CD4-positive, alpha-beta T cell (primary cell): ENCODE data around the gene MYH10. TPM values are rescaled to one million over a fixed set of nuclear protein-coding genes. Genes with fewer than 3 reads are reported as not detected.

Experiments used
- ATAC-seq: fragments of 200-7000 bp; cut with Tn5 transposase; one replicate; pipeline ENCODE4 v1.10.0; 2022; ENCODE audit warnings: mild to moderate bottlenecking; ENCODE audit not compliant: poor library complexity
- CTCF ChIA-PET: fragments of 350-600 bp; sonication (Branson Sonifier 250); formaldehyde crosslinking; loops from one replicate; lab custom pipeline; 2021; ENCODE audit warnings: antibody characterized with exemption, inconsistent platforms; lab: Charles Lee
- POLR2A ChIA-PET: fragments of 350-600 bp; sonication (Branson Sonifier 250); formaldehyde crosslinking; loops from one replicate; lab custom pipeline; 2021; ENCODE audit warnings: antibody characterized with exemption, inconsistent platforms; lab: Charles Lee
- DNase-seq, 14 experiments: peaks; one replicate each; pipeline ENCODE4 v3.0.0-alpha.2; 2013 to 2020; ENCODE audit warnings: mixed read lengths in 2 of 14
- H3K27ac ChIP-seq, 2 donors: one replicate each; pipeline versions ENCODE4 v1.5.1 to v1.7.0; 2013; ENCODE audit warnings: low read length in 2 of 2, low read depth in 1 of 2, mild to moderate bottlenecking in 1 of 2
- H3K27me3 ChIP-seq, 2 experiments: 1 replicate in 1 of 2; 2 replicates in 1 of 2; pipeline versions ENCODE4 v1.6.1 to v1.7.0; 2013; ENCODE audit warnings: low read length in 2 of 2, control low read depth in 1 of 2, mild to moderate bottlenecking in 1 of 2, moderate library complexity in 1 of 2; ENCODE audit not compliant: insufficient read depth in 2 of 2, control insufficient read depth in 1 of 2
- H3K36me3 ChIP-seq: one replicate; pipeline ENCODE4 v1.6.1; 2013; ENCODE audit warnings: low read length, control low read depth; ENCODE audit not compliant: insufficient read depth
- H3K4me1 ChIP-seq: one replicate; pipeline ENCODE4 v1.6.1; 2013; ENCODE audit warnings: low read length, control low read depth; ENCODE audit not compliant: insufficient read depth
- H3K4me3 ChIP-seq: one replicate; pipeline ENCODE4 v1.5.1; 2013; ENCODE audit warnings: mild to moderate bottlenecking, low read length, moderate library complexity
- H3K9me3 ChIP-seq, 2 experiments: 1 replicate in 1 of 2; 2 replicates in 1 of 2; pipeline versions ENCODE4 v1.6.1 to v1.7.0; 2013; ENCODE audit warnings: low read length in 2 of 2, mild to moderate bottlenecking in 2 of 2, control low read depth in 1 of 2, moderate library complexity in 1 of 2; ENCODE audit not compliant: control insufficient read depth in 1 of 2, insufficient read depth in 1 of 2
- H3K27ac Mint-ChIP-seq: one replicate; pipeline ENCODE4 v1.8.0; 2020; ENCODE audit warnings: mixed read lengths
- H3K27me3 Mint-ChIP-seq: one replicate; pipeline ENCODE4 v1.8.0; 2021; ENCODE audit warnings: mixed read lengths
- H3K36me3 Mint-ChIP-seq: one replicate; pipeline ENCODE4 v1.8.0; 2021; ENCODE audit warnings: low read depth, mixed read lengths
- H3K4me1 Mint-ChIP-seq: one replicate; pipeline ENCODE4 v1.8.0; 2021; ENCODE audit warnings: low read depth, mixed read lengths
- H3K4me3 Mint-ChIP-seq: one replicate; pipeline ENCODE4 v1.8.0; 2020; ENCODE audit warnings: mild to moderate bottlenecking, mixed read lengths
- H3K9me3 Mint-ChIP-seq: one replicate; pipeline ENCODE4 v1.8.0; 2020; ENCODE audit warnings: mixed read lengths
- CTCF ChIP-seq: fragments of 200-600 bp; IDR thresholded peaks from one replicate; pipeline ENCODE4 v1.8.0; 2022; ENCODE audit warnings: antibody characterized with exemption, mild to moderate bottlenecking
- intact Hi-C, 2 experiments: fragments of 100-400 bp; cut with DNase I in 1 of 2; cut with micrococcal nuclease in 1 of 2; formaldehyde crosslinking; loops; one replicate each; pipeline versions ENCODE4 v1.15.1 to v1.9.0; 2023 to 2025; cut with DNase I, micrococcal nuclease
- total RNA-seq, 174 experiments: library from RNA in 2 of 174; stranded (reverse) in 2 of 174; gene quantifications; one replicate each; pipeline ENCODE4 v1.2.3 and lab custom pipeline; 2021 to 2026

Gene MYH10
- total RNA-seq, 2 experiments from 2014 or later = 1.5 to 1.9 TPM

GRCh38 chr17:8599351-8600011, 31.0 kb downstream of the MYH10 start:
- intact Hi-C loops = no loop called here
- Mint-ChIP-seq H3K4me3 (no peak overlapping the region), H3K27me3 (no peaks in the 10 kb centered on the region), H3K36me3 (no peaks in the 10 kb centered on the region), H3K27ac (no peak overlapping the region), H3K4me1 (no peaks in the 10 kb centered on the region), H3K9me3 (no peaks in the 10 kb centered on the region)
- TF ChIP-seq CTCF = no peak
- ChIA-PET CTCF (interaction anchor here (0.6 kb wide), 1 partner anchor 91 kb away, joined by 3 read pairs; no protein-coding TSS in a partner anchor), POLR2A (no interaction called here)
- Histone ChIP-seq H3K27me3 (no peaks in the 10 kb centered on the region), H3K9me3 (no peaks in the 10 kb centered on the region), H3K27ac (no peak overlapping the region), H3K36me3 (no peaks in the 10 kb centered on the region), H3K4me3 (no peak overlapping the region), H3K4me1 (no peaks in the 10 kb centered on the region)
- DNase-seq (no peak), ATAC-seq (no peak)

- H3K36me3 ChIP-seq = no peaks in the 10 kb centered on the region
- POLR2A ChIA-PET = no interaction called here
- no peaks in the 10 kb centered on the region for H3K9me3 ChIP-seq
- Mint-ChIP-seq H3K36me3 (no peaks in the 10 kb centered on the region), H3K4me3 (no peak overlapping the region), H3K27me3 (no peaks in the 10 kb centered on the region), H3K4me1 (no peaks in the 10 kb centered on the region), H3K9me3 (no peaks in the 10 kb centered on the region), H3K27ac (no peak overlapping the region)
- CTCF ChIA-PET = interaction anchor here (0.6 kb wide), 2 partner anchors 92 to 1506 kb away, joined by 3 to 4 read pairs; no protein-coding TSS in a partner anchor
- H3K27ac ChIP-seq = no peak overlapping the region
- ATAC-seq (no peak), DNase-seq (no peak)
- no peaks in the 10 kb centered on the region for H3K27me3 ChIP-seq
- no peaks in the 10 kb centered on the region for H3K4me1 ChIP-seq
- intact Hi-C loops = no loop called here
- no peak for TF ChIP-seq CTCF
- H3K4me3 ChIP-seq = no peak overlapping the region
These were observed 31.6 kb downstream of the MYH10 start for GRCh38 chr17:8598913-8599312.

- Mint-ChIP-seq H3K9me3 (no peaks in the 10 kb centered on the region), H3K4me1 (no peaks in the 10 kb centered on the region), H3K27me3 (peaks cover 9% of the 10 kb centered on the region), H3K27ac (no peak overlapping the region), H3K4me3 (no peak overlapping the region), H3K36me3 (no peaks in the 10 kb centered on the region)
- Histone ChIP-seq H3K27me3 (no peaks in the 10 kb centered on the region), H3K36me3 (no peaks in the 10 kb centered on the region), H3K4me1 (no peaks in the 10 kb centered on the region), H3K27ac (no peak overlapping the region), H3K4me3 (no peak overlapping the region), H3K9me3 (no peaks in the 10 kb centered on the region)
- DNase-seq = no peak
- intact Hi-C loops = no loop called here
- ATAC-seq = no peak
- ChIA-PET POLR2A (no interaction called here), CTCF (no interaction called here)
- TF ChIP-seq CTCF = no peak
These were observed 36.7 kb downstream of the MYH10 start for GRCh38 chr17:8593830-8594229.
